Measurements from ENCODE around the gene BDH2. TPM values are rescaled to one million over a fixed set of nuclear protein-coding genes. Genes with fewer than 3 reads are reported as not detected.

The BDH2 gene
- total RNA-seq, 6 donors from 2014 or later: 34.6 to 80.1 (median 56.8) TPM

DNA sequence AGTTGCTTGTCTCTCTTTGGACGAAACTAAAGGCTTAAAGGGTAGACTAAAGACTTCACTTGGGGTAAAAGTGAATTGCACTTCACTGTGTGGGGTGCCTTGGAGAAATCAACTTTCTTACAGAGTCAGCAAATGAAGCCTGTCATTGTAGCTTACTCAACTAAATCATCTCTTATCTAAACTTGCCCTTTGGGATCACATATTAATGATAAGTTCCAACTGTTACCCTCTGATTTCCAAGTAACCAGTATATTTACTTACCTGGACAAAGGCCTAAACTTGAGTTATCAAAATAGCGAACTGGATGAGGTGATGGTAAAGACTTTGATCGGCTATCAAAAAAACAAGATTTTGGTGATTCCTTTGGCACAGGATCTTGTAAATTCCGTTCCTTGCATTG, 8.9 kb upstream of the BDH2 start:
- TF ChIP-seq, protein P1, sequence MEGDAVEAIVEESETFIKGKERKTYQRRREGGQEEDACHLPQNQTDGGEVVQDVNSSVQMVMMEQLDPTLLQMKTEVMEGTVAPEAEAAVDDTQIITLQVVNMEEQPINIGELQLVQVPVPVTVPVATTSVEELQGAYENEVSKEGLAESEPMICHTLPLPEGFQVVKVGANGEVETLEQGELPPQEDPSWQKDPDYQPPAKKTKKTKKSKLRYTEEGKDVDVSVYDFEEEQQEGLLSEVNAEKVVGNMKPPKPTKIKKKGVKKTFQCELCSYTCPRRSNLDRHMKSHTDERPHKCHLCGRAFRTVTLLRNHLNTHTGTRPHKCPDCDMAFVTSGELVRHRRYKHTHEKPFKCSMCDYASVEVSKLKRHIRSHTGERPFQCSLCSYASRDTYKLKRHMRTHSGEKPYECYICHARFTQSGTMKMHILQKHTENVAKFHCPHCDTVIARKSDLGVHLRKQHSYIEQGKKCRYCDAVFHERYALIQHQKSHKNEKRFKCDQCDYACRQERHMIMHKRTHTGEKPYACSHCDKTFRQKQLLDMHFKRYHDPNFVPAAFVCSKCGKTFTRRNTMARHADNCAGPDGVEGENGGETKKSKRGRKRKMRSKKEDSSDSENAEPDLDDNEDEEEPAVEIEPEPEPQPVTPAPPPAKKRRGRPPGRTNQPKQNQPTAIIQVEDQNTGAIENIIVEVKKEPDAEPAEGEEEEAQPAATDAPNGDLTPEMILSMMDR (IDR thresholded peaks at IDR 0.05): no peak
- TF ChIP-seq POLR2A (IDR thresholded peaks at IDR 0.05) (no peak), POLR2AphosphoS5 (IDR thresholded peaks at IDR 0.05) (no peak), EP300 (IDR thresholded peaks at IDR 0.05) (no peak)
- H3K27ac ChIP-seq: no peak overlapping the region
- H3K4me3 ChIP-seq: no peak overlapping the region
- H3K36me3 ChIP-seq: no peaks in the 10 kb centered on the region
- no peaks in the 10 kb centered on the region for H3K4me1 ChIP-seq
- no peaks in the 10 kb centered on the region for H3K27me3 ChIP-seq
- 89 to 95% methylated on average over 4 of the region's 4 CpGs for WGBS, 2 donors
- DNase-seq: no peak
- no peaks in the 10 kb centered on the region for H3K9me3 ChIP-seq
- no peak for ATAC-seq (ENCODE audit: low FRiP score in 2 of 2)

DNA sequence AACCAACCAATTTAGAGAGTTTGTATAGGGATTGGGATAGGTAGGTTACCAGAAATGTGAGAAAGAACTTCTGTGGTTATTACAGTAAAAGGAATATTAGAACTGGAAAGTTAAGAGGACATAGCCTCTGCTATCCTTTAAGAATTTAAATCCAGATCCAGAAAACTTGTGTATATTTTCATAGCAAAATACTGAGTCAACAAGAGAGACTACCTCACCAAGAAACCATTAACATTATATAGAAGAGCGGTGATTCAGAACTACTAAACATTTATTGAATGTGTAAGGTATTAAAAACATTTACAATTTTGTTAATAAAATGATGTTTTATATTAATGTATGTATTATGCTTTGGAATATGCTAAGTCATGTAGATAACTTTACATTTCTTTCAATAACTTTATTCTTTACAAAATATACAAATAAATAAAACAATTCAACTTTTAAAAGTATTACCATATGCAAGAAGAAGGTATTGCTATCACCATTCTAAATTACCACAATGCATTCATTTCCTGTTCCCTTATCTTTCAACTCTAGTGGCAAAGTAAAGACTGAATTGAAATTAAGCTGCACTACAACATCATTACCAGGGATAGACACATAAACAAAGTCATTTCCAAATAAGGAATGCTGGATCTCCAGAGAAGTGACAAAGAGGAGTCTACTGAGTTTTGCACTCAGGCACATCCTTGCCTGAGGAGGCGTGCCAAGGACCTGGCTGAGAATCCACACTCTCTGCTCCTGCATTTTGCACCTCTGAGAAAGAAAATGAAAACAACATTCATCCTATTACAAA, 6.1 kb upstream of the BDH2 start:
- no peaks in the 10 kb centered on the region for H3K9me3 ChIP-seq
- H3K27ac ChIP-seq: no peak overlapping the region
- 90 to 95% methylated on average over 2 of the region's 2 CpGs for WGBS, 2 donors
- no peak overlapping the region for H3K4me3 ChIP-seq
- no peak for DNase-seq
- H3K36me3 ChIP-seq: no peaks in the 10 kb centered on the region
- TF ChIP-seq EP300 (IDR thresholded peaks at IDR 0.05): no peak
- TF ChIP-seq, protein P1 (IDR thresholded peaks at IDR 0.05): no peak
- TF ChIP-seq POLR2AphosphoS5 (IDR thresholded peaks at IDR 0.05): no peak
- no peak for TF ChIP-seq POLR2A (IDR thresholded peaks at IDR 0.05)
- H3K27me3 ChIP-seq: no peaks in the 10 kb centered on the region
- no peaks in the 10 kb centered on the region for H3K4me1 ChIP-seq
- ATAC-seq (ENCODE audit: low FRiP score in 2 of 2): no peak

DNA sequence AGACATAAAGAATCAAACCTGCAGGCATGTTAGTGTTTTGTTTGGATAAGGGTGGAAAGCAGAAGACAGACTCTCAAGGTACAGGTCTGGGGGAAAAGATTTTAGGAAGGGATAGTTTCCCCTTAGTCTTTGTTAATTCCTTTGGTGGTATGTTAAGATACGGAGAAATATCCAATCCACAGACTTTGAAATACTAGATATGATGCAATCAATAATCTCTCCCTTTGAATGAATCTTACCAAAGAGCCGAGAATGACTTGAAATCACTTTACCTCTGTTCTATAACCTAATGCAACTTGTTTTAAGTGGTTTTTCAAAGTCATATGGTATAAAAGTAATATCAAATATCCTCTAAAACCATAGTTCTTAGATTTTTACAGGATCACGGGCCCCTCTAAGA, 5.3 kb upstream of the BDH2 start:
- no peaks in the 10 kb centered on the region for H3K36me3 ChIP-seq
- no peak overlapping the region for H3K4me3 ChIP-seq
- no peaks in the 10 kb centered on the region for H3K9me3 ChIP-seq
- H3K4me1 ChIP-seq: no peaks in the 10 kb centered on the region
- 86 to 90% methylated on average over 3 of the region's 3 CpGs for WGBS, 2 donors
- no peak for ATAC-seq (ENCODE audit: low FRiP score in 2 of 2)
- no peaks in the 10 kb centered on the region for H3K27me3 ChIP-seq
- no peak for DNase-seq
- H3K27ac ChIP-seq: no peak overlapping the region
- TF ChIP-seq EP300 (IDR thresholded peaks at IDR 0.05): no peak
- no peak for TF ChIP-seq POLR2A (IDR thresholded peaks at IDR 0.05)
- no peak for TF ChIP-seq POLR2AphosphoS5 (IDR thresholded peaks at IDR 0.05)

DNA sequence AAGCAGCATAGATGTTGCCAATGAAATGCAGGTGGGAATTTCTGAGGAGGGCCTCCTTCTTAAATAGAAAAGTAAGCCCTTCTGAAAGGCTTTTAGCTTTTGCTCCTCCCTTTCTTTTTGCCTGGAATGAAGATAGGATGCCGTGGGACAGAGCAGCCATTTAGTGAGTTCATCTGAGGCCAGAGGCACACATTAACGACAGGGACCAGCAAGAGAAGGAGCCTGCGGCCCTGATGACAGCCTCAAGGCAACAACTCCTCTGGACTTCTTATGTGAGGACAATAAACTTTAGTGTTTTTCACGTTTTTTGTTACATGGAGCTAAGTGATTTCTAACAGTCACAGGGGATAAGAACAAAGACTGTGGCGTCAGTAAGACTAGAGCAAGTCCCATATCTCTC, 1.1 kb upstream of the BDH2 start:
- Histone ChIP-seq H3K27ac (no peak overlapping the region), H3K27me3 (no peaks in the 10 kb centered on the region), H3K9me3 (no peaks in the 10 kb centered on the region), H3K4me1 (peaks cover 7 to 19% (median 16%) of the 10 kb centered on the region in 4 donors), H3K4me3 (no peak overlapping the region), H3K36me3 (no peaks in the 10 kb centered on the region)
- TF ChIP-seq, protein P1 (IDR thresholded peaks at IDR 0.05): no peak
- TF ChIP-seq POLR2AphosphoS5 (IDR thresholded peaks at IDR 0.05) (no peak), POLR2A (IDR thresholded peaks at IDR 0.05) (no peak), EP300 (IDR thresholded peaks at IDR 0.05) (no peak)
- no peak for ATAC-seq (ENCODE audit: low FRiP score in 2 of 2)
- no peak for DNase-seq
- 71 to 74% methylated on average over 5 of the region's 5 CpGs for WGBS, 2 donors

DNA sequence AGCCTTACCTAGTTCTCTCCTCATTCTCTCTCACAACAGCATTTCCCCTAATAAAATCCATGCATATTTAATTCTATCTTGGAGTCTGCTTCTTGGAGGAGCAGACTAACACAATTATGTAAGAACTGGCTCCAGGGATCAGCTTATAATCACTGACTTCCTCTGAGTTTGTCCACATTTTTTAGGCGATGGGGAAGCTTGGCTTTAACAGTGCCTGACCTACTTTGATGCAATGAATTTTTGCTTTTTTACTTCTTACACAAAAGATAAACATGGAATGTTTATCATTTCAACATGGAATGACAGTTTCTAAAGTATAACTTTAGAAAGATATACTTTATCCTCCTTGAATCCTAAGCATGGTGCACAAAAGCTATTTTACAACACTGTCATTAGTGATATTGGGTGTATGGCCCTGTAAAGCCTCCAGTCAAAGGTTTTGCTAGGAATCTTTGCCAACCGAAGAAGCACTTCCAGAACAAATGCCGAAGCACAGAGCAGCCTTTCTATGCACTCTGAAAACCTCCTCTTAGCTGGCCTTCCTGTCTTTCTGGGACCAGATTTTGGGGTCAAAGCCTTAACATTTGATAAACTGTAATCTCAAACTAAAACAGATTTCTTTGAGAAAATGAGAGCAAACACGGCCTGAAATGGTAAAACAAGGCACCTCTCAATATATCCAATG, 736 bp downstream of the BDH2 start:
- no peak for TF ChIP-seq POLR2A (IDR thresholded peaks at IDR 0.05)
- TF ChIP-seq POLR2AphosphoS5 (IDR thresholded peaks at IDR 0.05): no peak
- TF ChIP-seq, protein P1 (IDR thresholded peaks at IDR 0.05): no peak
- DNase-seq: no peak
- 24 to 25% methylated on average over 4 of the region's 4 CpGs for WGBS, 2 donors
- H3K9me3 ChIP-seq: no peaks in the 10 kb centered on the region
- peak in 1 of 2 donors; percentile 51 for ATAC-seq (ENCODE audit: low FRiP score in 2 of 2)
- no peaks in the 10 kb centered on the region for H3K36me3 ChIP-seq
- peak overlapping the region; percentile 42 to 83 (median 70) for H3K27ac ChIP-seq
- H3K4me3 ChIP-seq: peak overlapping the region in 3 of 4 donors; percentile 36 to 55 (median 50)
- H3K27me3 ChIP-seq: no peaks in the 10 kb centered on the region
- peaks cover 7 to 19% (median 16%) of the 10 kb centered on the region in 4 donors for H3K4me1 ChIP-seq

Data from upper lobe of left lung (tissue), 6 donors.